ENCODE results near the gene RPL27. TPM values are rescaled to one million over a fixed set of nuclear protein-coding genes. Genes with fewer than 3 reads are reported as not detected.

The RPL27 gene
- total RNA-seq, 3 donors from 2014 or later: 1,150 to 3,519 (median 1,958) TPM

GRCh38 chr17:43020030-43020621, 21.9 kb downstream of the RPL27 start:
- TF ChIP-seq CTCF (IDR thresholded peaks at IDR 0.05) (no peak), POLR2A (IDR thresholded peaks at IDR 0.05) (no peak), POLR2AphosphoS5 (IDR thresholded peaks at IDR 0.05) (no peak)
- DNase-seq (ENCODE audit: low spot score in 2 of 2): no peak
- Histone ChIP-seq H3K4me3 (peak overlapping the region; percentile 82 to 100 (median 90)), H3K4me1 (no peaks in the 10 kb centered on the region), H3K27ac (peak overlapping the region; percentile 43 to 83), H3K9me3 (no peaks in the 10 kb centered on the region), H3K36me3 (no peaks in the 10 kb centered on the region), H3K27me3 (no peaks in the 10 kb centered on the region)
- intact Hi-C loops (cut with DNase I; ENCODE audit: low total_unique reads): loop anchor here (5.0 kb wide), 1 partner anchor 348 kb away; no protein-coding TSS in a partner anchor

- peak overlapping the region; percentile 90 to 97 for H3K27ac ChIP-seq
- intact Hi-C loops (cut with DNase I; ENCODE audit: low total_unique reads): loop anchor here (5.0 kb wide), 1 partner anchor 349 kb away; no protein-coding TSS in a partner anchor
- DNase-seq (ENCODE audit: low spot score in 2 of 2): peak; percentile 77 to 78
- H3K9me3 ChIP-seq: no peaks in the 10 kb centered on the region
- no peaks in the 10 kb centered on the region for H3K27me3 ChIP-seq
- TF ChIP-seq POLR2A (IDR thresholded peaks at IDR 0.05) (peak; percentile 39), CTCF (IDR thresholded peaks at IDR 0.05) (no peak), POLR2AphosphoS5 (IDR thresholded peaks at IDR 0.05) (peak; percentile 70 to 81 (median 75))
- H3K4me1 ChIP-seq: no peaks in the 10 kb centered on the region
- H3K36me3 ChIP-seq: no peaks in the 10 kb centered on the region
- peak overlapping the region; percentile 82 to 100 (median 90) for H3K4me3 ChIP-seq
Measured at GRCh38 chr17:43020789-43021740, 22.8 kb downstream of the RPL27 start.

- peak within 1 kb of the TSS; percentile 90 to 97 for H3K27ac ChIP-seq
- H3K27me3 ChIP-seq: no peaks in the 10 kb centered on the region
Measured at GRCh38 chr17:43021741-43022512, 23.7 kb downstream of the RPL27 start, which contains the start of gene VAT1. TSS of gene VAT1 (minus strand) at chr17:43022385. CDS start at chr17:43022322, 63 bp downstream.

More at GRCh38 chr17:43021741-43022512, 23.7 kb downstream of the RPL27 start, which contains the start of gene VAT1:
- intact Hi-C loops (cut with DNase I; ENCODE audit: low total_unique reads): loop anchor here (5.0 kb wide), 1 partner anchor 350 kb away; no protein-coding TSS in a partner anchor
- Histone ChIP-seq H3K9me3 (no peaks in the 10 kb centered on the region), H3K4me3 (peak within 1 kb of the TSS; percentile 82 to 100 (median 90)), H3K4me1 (no peaks in the 10 kb centered on the region), H3K36me3 (no peaks in the 10 kb centered on the region)
- TF ChIP-seq POLR2AphosphoS5 (IDR thresholded peaks at IDR 0.05) (peak in 2 of 3 donors; percentile 25 to 82), CTCF (IDR thresholded peaks at IDR 0.05) (no peak), POLR2A (IDR thresholded peaks at IDR 0.05) (no peak)
- DNase-seq (ENCODE audit: low spot score in 2 of 2): peak; percentile 66 to 76

Measured in breast epithelium (tissue), 4 donors.